NCI-H82 (cell line): ENCODE measurements around the gene AMHR2.
A peak's percentile ranks its signal among the peaks of the same experiment; 100 is the strongest.

ENCODE experiments used
- DNase-seq: peaks from one replicate; lab custom pipeline; 2025; lab: John Stamatoyannopoulos, UW

AMHR2 gene

GRCh38 chr12:53452159-53453077 is 28.8 kb downstream of the AMHR2 start:
- DNase-seq: peak; percentile 89

DNA sequence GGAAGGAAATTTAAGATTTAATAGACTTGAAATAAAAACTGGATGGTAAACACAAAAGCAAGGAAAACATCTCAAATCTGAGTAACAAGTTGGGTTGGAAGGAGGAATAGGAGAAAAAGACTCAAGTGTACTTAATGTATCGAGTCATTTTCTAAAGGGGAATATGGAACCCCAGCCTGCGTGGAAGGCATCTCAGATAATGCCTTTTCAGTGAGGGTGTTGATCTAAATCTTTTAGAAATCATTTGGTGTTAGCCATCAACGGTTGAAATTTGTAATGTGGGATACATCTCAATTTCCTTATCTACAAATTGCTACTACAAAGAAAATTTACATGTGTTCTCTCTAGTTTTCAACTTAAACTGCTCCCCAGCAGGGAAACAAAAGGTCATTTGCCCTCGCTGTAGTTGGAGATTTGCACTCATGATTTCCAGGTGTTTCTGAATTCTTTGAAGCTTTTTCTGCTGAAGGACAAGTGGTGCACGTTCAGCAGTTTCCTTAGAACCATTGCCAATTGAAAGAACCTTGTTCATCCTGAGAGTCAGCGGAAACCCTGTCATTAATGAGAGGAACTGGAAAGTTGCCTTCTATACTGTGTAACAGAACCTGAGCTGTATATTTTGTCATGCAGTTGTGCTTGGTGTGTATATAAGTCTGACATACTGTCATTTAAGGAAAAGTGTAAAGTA is 30.4 kb downstream of the AMHR2 start:
- DNase-seq: no peak

GRCh38 chr12:53454707-53455106 is 31.1 kb downstream of the AMHR2 start:
- DNase-seq: peak; percentile 91

DNA sequence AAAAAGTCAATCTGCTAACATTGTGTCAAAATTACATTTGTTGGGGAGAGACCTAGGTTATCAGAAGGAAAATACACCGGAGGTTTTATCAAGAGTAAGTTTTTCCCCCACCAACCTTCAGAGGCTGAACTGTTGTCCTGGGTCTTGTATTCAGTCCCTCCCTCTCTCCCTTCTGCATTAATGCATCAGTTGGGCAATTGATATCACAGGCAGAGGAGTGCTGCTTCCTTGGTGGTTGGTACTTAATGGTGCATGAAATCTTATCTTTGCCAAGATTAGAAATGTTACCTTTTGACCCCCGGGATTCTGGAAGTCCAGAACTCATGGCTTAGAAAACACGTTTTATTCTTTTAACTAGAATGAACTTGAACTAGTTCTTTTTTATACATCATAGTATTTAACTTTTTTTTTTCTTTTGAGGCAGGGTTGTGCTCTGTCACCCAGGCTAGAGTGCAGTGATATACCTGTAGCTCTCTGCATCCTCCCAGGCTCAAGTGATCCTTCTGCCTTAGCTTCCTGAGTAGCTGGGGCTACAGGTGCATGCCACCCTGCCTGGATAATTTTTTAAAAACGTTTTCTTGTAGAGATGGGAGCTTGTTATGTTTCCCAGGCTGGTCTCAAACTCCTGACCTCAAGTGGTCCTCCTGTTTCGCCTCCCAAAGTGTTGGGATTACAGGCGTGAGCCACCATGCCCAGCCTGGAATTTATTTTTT is 33.2 kb downstream of the AMHR2 start:
- DNase-seq: no peak

- no peak for DNase-seq
Observed at GRCh38 chr12:53459097-53459496, 35.4 kb downstream of the AMHR2 start.

DNA sequence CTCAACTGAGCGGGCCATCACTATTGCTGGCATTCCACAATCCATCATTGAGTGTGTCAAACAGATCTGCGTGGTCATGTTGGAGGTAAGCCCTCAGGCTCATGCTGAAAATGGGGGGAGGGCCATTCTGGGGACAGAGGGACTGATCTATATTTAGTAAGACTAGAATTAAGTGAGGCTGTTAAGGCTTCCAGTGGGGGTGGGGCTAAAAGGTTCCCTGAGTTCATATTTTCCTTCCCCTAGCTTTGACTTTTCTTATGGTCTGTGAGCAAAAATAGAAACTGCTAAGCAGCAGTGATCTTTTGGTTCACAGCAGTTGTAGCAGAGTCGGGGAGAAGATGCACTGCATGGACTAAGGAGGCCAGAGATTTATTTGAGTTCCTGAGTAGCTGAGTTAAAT is 37.4 kb downstream of the AMHR2 start:
- no peak for DNase-seq

- no peak for DNase-seq
Observed at GRCh38 chr12:53461591-53461990, 37.9 kb downstream of the AMHR2 start.

DNA sequence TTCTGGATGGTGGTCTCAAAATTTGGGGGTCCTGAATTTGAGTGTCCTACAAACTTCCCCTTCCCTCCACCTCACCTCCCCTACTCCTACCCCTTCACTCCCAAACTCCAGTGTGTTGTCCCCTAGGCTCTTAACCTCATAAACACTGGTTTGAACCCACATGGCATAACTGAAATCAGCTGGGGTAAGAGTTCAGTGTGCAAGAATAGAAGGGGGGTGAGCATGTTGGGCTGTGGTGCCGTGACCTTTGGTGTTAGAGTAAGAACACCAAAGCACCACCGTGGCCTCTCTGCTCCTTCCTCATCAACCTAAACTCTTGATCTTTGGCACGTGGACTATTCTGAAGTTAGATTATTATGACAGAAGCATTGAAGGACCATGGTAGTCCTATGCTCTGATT is 39.3 kb downstream of the AMHR2 start:
- no peak for DNase-seq

GRCh38 chr12:53463802-53464560 is 40.3 kb downstream of the AMHR2 start:
- DNase-seq: no peak

GRCh38 chr12:53464685-53465418 is 41.2 kb downstream of the AMHR2 start:
- no peak for DNase-seq

DNA sequence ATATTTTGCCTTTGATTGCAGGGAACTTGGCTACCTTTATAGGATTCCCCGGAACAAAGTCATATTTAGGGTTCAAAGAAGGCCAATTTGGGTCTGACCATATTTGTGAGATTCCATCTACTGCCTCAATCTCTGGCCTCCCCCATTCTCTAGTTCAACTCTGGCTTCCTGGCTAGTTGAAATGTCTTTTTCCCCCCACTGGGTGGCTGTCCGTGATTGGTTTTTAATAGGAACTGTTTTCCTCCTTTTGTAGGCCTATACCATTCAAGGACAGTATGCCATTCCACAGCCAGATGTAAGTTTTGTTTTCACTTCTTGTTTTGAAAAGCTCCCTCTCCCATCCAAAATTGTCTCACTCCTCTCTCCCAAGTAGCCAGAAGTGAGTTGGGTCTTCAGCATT is 42.0 kb downstream of the AMHR2 start:
- DNase-seq: no peak

DNA sequence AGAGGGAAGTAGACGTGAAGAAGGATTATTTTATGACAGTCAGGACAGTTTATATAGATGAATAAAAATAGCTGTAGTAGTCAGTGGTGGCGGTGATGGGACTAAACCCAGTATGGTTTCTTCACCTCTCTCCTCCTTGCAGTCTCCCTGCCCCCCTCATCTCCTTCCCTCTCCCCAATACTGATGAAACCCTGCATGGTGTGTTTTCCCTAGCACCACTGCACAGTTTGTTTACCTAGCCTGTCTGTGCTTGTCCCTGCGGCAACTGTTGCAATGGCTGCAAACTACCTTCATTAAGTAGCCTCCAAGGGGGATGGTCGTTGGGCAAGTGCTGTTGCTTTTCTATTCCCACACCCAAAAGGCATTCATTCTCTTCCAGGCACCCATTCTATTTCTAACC is 43.0 kb downstream of the AMHR2 start:
- DNase-seq: no peak

- DNase-seq: no peak
Observed at GRCh38 chr12:53467082-53467481, 43.4 kb downstream of the AMHR2 start.

DNA sequence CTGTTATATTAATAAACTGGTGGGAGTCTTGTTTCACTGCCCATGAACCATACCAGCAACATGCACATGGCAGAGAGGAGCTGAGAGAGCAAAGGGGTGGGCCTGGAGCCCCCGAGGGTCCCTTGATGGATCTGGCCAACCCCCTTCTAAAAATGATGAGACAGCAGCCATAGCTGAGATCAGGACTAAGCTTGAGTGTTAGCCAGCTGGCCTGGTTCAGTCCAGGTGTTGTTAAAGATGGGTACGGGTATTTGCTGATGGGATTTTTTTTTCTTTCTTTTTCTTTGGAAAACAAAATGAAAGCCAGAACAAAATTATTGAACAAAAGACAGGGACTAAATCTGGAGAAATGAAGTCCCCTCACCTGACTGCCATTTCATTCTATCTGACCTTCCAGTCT is 44.2 kb downstream of the AMHR2 start:
- DNase-seq: no peak

DNA sequence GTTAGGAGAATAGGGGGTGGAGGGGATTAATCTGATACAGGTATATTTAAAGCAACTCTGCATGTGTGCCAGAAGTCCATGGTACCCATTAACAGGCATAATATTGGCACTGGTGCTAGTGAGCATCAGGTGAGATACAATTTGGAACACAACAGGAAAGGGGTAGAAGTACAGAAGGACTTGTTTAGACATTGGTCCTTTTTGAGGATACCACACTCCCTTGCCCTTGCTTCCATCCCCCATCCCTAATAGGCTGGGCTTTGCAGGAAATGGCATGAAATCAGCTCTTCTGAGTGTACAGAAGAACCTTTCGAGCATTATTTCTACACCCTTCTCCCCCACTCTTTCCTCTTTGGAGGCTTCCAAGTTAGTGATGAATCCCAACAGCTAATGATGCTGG is 44.6 kb downstream of the AMHR2 start:
- DNase-seq: no peak

DNA sequence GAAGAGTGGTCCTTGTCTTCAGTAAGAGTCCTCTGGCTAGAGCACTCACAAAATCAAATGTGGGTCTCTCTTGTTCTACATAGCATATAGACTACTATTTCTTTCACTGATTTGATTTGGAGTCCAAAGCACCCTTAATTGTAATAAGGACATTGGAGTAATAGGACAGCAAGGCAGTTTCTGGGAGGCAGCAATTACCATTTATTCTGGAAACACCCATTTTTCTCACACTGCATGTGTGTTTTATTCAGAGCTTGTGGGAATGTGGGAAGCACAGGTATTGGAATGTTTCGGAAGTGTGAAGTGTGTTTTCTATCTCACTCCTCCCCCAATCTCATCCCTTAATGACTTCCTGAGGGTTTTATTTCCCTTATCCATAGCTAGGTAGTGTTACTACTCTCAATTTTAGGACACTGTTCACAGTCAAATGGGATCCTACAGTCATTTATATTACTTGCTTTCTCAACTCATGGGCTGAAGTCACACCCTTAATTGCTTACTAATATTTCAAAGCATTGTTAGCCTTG is 48.5 kb downstream of the AMHR2 start:
- DNase-seq: no peak

GRCh38 chr12:53474077-53474476 is 50.4 kb downstream of the AMHR2 start:
- DNase-seq: no peak

DNA sequence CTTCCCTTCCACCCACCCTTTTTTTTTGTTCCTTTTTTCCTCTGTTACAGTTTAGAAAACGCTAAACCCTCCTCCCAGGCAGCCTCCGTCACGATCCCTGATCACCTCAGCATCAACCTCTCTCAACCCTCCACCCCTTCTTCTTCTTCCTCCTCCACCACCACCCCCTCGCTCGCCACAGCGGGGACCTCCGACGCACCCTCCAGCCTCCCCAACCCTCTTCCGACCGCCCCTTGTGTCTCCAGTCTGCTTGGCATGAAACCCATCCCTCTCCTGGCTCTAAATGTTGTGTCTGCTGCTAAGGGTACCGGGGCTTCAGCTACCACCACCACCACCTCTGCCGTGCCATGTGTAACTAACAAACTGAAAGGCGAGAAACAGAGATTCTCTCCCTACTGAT is 51.2 kb downstream of the AMHR2 start:
- no peak for DNase-seq

- DNase-seq: peak; percentile 80
Observed at GRCh38 chr12:53476769-53477209, 53.1 kb downstream of the AMHR2 start.

- no peak for DNase-seq
Observed at GRCh38 chr12:53478865-53479264, 55.2 kb downstream of the AMHR2 start.

DNA sequence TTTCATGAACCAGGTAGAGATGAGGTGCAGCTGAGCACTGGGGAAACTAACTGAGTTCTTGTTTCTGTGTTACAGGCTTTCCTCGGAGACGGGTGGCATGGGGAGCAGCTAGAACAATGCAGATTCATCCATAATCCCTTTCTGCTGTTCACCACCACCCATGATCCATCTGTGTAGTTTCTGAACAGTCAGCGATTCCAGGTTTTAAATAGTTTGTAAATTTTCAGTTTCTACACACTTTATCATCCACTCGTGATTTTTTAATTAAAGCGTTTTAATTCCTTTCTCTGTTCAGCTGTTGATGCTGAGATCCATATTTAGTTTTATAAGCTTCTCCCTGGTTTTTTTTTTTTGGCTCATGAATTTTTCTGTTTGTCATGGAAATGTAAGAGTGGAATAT is 55.7 kb downstream of the AMHR2 start:
- DNase-seq: no peak
